K562 (cell line): ENCODE results near the gene CLTC. TPM values are rescaled to one million over a fixed set of nuclear protein-coding genes. Genes with fewer than 3 reads are reported as not detected.

Source experiments
- HMG20B ChIP-seq: fragments of 250-450 bp; sonication (Bioruptor Pico); IDR thresholded peaks from 2 replicates; pipeline ENCODE4 v1.5.0; 2021; ENCODE audit warnings: mild to moderate bottlenecking
- HNRNPH1 ChIP-seq: fragments of 200-400 bp; formaldehyde crosslinking; optimal IDR thresholded peaks from 2 replicates; pipeline ENCODE3; 2017; ENCODE audit warnings: low read depth, mild to moderate bottlenecking, low read length, moderate library complexity
- L3MBTL2 ChIP-seq: fragments of 450-650 bp; IDR thresholded peaks from 2 replicates; pipeline ENCODE4 v1.6.1; 2016; ENCODE audit warnings: mild to moderate bottlenecking, moderate library complexity
- POU5F1 ChIP-seq: fragments of 150-350 bp; IDR thresholded peaks from 2 replicates; pipeline ENCODE4 v1.6.1; 2014; ENCODE audit warnings: borderline replicate concordance, low read length, low read depth, mild to moderate bottlenecking; ENCODE audit not compliant: partially characterized antibody
- polyA plus RNA-seq, 8 experiments: library from polyadenylated mRNA; depleted of rRNA in 4 of 8; stranded (reverse) in 5 of 8; unstranded in 3 of 8; fragments of >200 nt; fragmentation: Nextera tagmentation in 2 of 8; fragmentation: Illumina TruSeq in 1 of 8; extraction: Ambion mirVana in 2 of 8; extraction: Trizol in 1 of 8; gene quantifications; 2 replicates each; pipeline versions ENCODE4 v1.2.1 to v1.2.3, GENCODE V29; 2011 to 2014; ENCODE audit warnings: inconsistent platforms in 1 of 8, missing spikeins in 1 of 8
- total RNA-seq, 7 experiments: library from RNA; depleted of rRNA in 6 of 7; stranded (reverse); fragments of >200 nt in 6 of 7; fragmentation: Illumina TruSeq in 2 of 7; extraction: Trizol in 2 of 7; gene quantifications; 2 replicates each; pipeline versions ENCODE4 v1.2.1 to v1.2.3, GENCODE V29; 2011 to 2021; ENCODE audit warnings: low replicate concordance in 1 of 7
- TF ChIP-seq, protein P1 (sequence below): fragments of 450-650 bp; IDR thresholded peaks from 2 replicates; pipeline ENCODE4 v1.6.1; 2016; ENCODE audit warnings: mild to moderate bottlenecking, moderate library complexity

The CLTC gene
- total and polyA plus RNA-seq, 9 of the 15 experiments (the other 6 are each of a cell fraction or from before 2014, with no cell fraction given) = 115 to 267 (median 174) TPM

DNA sequence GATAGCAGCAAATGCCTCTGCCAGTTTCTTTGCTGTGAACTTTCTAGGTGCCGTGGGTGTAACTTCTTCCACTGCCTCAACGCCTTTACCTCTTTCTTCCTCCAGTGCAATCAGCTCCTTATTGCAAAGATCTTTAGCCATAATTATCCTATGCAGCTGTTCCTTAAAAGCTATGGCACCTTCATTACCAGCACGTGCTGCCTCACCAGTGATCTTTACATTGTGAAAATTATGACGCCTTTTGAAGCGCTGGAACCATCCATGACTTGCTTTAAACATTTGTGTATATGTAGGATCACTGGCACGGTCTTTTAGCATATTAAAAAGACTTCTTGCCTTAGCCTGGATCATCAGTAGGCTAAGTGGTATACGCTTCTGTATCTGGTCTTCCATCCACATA, 79.5 kb downstream of the CLTC start (continued):
- TF ChIP-seq, protein P1, sequence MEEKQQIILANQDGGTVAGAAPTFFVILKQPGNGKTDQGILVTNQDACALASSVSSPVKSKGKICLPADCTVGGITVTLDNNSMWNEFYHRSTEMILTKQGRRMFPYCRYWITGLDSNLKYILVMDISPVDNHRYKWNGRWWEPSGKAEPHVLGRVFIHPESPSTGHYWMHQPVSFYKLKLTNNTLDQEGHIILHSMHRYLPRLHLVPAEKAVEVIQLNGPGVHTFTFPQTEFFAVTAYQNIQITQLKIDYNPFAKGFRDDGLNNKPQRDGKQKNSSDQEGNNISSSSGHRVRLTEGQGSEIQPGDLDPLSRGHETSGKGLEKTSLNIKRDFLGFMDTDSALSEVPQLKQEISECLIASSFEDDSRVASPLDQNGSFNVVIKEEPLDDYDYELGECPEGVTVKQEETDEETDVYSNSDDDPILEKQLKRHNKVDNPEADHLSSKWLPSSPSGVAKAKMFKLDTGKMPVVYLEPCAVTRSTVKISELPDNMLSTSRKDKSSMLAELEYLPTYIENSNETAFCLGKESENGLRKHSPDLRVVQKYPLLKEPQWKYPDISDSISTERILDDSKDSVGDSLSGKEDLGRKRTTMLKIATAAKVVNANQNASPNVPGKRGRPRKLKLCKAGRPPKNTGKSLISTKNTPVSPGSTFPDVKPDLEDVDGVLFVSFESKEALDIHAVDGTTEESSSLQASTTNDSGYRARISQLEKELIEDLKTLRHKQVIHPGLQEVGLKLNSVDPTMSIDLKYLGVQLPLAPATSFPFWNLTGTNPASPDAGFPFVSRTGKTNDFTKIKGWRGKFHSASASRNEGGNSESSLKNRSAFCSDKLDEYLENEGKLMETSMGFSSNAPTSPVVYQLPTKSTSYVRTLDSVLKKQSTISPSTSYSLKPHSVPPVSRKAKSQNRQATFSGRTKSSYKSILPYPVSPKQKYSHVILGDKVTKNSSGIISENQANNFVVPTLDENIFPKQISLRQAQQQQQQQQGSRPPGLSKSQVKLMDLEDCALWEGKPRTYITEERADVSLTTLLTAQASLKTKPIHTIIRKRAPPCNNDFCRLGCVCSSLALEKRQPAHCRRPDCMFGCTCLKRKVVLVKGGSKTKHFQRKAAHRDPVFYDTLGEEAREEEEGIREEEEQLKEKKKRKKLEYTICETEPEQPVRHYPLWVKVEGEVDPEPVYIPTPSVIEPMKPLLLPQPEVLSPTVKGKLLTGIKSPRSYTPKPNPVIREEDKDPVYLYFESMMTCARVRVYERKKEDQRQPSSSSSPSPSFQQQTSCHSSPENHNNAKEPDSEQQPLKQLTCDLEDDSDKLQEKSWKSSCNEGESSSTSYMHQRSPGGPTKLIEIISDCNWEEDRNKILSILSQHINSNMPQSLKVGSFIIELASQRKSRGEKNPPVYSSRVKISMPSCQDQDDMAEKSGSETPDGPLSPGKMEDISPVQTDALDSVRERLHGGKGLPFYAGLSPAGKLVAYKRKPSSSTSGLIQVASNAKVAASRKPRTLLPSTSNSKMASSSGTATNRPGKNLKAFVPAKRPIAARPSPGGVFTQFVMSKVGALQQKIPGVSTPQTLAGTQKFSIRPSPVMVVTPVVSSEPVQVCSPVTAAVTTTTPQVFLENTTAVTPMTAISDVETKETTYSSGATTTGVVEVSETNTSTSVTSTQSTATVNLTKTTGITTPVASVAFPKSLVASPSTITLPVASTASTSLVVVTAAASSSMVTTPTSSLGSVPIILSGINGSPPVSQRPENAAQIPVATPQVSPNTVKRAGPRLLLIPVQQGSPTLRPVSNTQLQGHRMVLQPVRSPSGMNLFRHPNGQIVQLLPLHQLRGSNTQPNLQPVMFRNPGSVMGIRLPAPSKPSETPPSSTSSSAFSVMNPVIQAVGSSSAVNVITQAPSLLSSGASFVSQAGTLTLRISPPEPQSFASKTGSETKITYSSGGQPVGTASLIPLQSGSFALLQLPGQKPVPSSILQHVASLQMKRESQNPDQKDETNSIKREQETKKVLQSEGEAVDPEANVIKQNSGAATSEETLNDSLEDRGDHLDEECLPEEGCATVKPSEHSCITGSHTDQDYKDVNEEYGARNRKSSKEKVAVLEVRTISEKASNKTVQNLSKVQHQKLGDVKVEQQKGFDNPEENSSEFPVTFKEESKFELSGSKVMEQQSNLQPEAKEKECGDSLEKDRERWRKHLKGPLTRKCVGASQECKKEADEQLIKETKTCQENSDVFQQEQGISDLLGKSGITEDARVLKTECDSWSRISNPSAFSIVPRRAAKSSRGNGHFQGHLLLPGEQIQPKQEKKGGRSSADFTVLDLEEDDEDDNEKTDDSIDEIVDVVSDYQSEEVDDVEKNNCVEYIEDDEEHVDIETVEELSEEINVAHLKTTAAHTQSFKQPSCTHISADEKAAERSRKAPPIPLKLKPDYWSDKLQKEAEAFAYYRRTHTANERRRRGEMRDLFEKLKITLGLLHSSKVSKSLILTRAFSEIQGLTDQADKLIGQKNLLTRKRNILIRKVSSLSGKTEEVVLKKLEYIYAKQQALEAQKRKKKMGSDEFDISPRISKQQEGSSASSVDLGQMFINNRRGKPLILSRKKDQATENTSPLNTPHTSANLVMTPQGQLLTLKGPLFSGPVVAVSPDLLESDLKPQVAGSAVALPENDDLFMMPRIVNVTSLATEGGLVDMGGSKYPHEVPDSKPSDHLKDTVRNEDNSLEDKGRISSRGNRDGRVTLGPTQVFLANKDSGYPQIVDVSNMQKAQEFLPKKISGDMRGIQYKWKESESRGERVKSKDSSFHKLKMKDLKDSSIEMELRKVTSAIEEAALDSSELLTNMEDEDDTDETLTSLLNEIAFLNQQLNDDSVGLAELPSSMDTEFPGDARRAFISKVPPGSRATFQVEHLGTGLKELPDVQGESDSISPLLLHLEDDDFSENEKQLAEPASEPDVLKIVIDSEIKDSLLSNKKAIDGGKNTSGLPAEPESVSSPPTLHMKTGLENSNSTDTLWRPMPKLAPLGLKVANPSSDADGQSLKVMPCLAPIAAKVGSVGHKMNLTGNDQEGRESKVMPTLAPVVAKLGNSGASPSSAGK = peak; percentile 75; the same call in 1 of the 2 replicates
- TF ChIP-seq HNRNPH1 (no peak), POU5F1 (no peak), HMG20B (CRISPR knock-in tag) (no peak), L3MBTL2 (peak; percentile 76)
